PC-9 (cell line): ENCODE results near the gene VSX1. TPM values are rescaled to one million over a fixed set of nuclear protein-coding genes. Genes with fewer than 3 reads are reported as not detected.

Experiments
- BruUV-seq: library from RNA; stranded (reverse); fragments of 400-500 nt; replicated peaks from 2 replicates; lab custom pipeline; 2021; lab: Mats Ljungman, UMichigan
- CTCF ChIA-PET: fragments of 300-600 bp; sonication (Branson Sonifier 250); formaldehyde crosslinking; loops from one replicate; lab custom pipeline; 2022; ENCODE audit warnings: antibody characterized with exemption; lab: Charles Lee
- POLR2A ChIA-PET: fragments of 300-600 bp; sonication (Branson Sonifier 250); formaldehyde crosslinking; loops from one replicate; lab custom pipeline; 2022; ENCODE audit warnings: antibody characterized with exemption; ENCODE audit not compliant: unreplicated experiment; lab: Charles Lee
- DNase-seq, 2 experiments: peaks; one replicate each; pipeline versions ENCODE4 v3.0.0 to v3.0.0-alpha.2; 2015 to 2022; ENCODE audit warnings: mixed read lengths in 1 of 2
- H2AFZ ChIP-seq: fragments of 200-600 bp; sonication (generic); 2 replicates; pipeline ENCODE4 v1.8.1; 2017; ENCODE audit warnings: antibody characterized with exemption
- H3F3A ChIP-seq: fragments of 200-600 bp; sonication (generic); 2 replicates; pipeline ENCODE4 v1.8.1; 2017; ENCODE audit warnings: antibody characterized with exemption, mild to moderate bottlenecking, low read depth; ENCODE audit not compliant: insufficient read depth
- H3K27ac ChIP-seq: fragments of 200-600 bp; sonication (generic); 2 replicates; pipeline ENCODE4 v1.6.1; 2016; ENCODE audit warnings: mixed run types
- H3K27me3 ChIP-seq: fragments of 200-600 bp; sonication (generic); 2 replicates; pipeline ENCODE4 v1.6.1; 2016; ENCODE audit warnings: low read depth, mixed run types; ENCODE audit not compliant: insufficient read depth
- H3K36me3 ChIP-seq: fragments of 200-600 bp; sonication (generic); 2 replicates; pipeline ENCODE4 v1.6.1; 2016; ENCODE audit warnings: low read depth, mixed run types
- H3K4me1 ChIP-seq: fragments of 200-600 bp; sonication (generic); replicated peaks from 2 replicates; pipeline ENCODE4 v1.6.1; 2016; ENCODE audit warnings: mixed run types; ENCODE audit not compliant: insufficient read depth
- H3K4me2 ChIP-seq: fragments of 200-600 bp; sonication (generic); 2 replicates; pipeline ENCODE4 v1.6.1; 2017; ENCODE audit warnings: mixed run types
- H3K4me3 ChIP-seq: fragments of 200-600 bp; sonication (generic); 2 replicates; pipeline ENCODE4 v1.6.1; 2016; ENCODE audit warnings: mixed run types
- H3K79me2 ChIP-seq: fragments of 200-600 bp; sonication (generic); 2 replicates; pipeline ENCODE4 v1.6.1; 2017; ENCODE audit warnings: low read depth, mixed run types
- H3K9me2 ChIP-seq: fragments of 200-600 bp; sonication (generic); 2 replicates; pipeline ENCODE4 v1.8.1; 2017; ENCODE audit warnings: mild to moderate bottlenecking; ENCODE audit not compliant: insufficient read depth
- H3K9me3 ChIP-seq: fragments of 200-600 bp; sonication (generic); 2 replicates; pipeline ENCODE4 v1.8.1; 2016; ENCODE audit warnings: low read depth; ENCODE audit not compliant: insufficient read depth
- H4K20me1 ChIP-seq: fragments of 200-600 bp; sonication (generic); 2 replicates; pipeline ENCODE4 v1.8.1; 2017; ENCODE audit not compliant: insufficient read depth
- CTCF ChIP-seq: fragments of 200-600 bp; sonication (generic); conservative IDR thresholded peaks from 2 replicates; pipeline ENCODE4 v1.6.1; 2017; ENCODE audit warnings: mixed run types, antibody characterized with exemption, mild to moderate bottlenecking, moderate library complexity
- EZH2 ChIP-seq: fragments of 200-600 bp; sonication (generic); IDR thresholded peaks from 2 replicates; pipeline ENCODE4 v1.8.0; 2017; ENCODE audit warnings: antibody characterized with exemption, low read depth
- intact Hi-C: fragments of 100-400 bp; cut with micrococcal nuclease; formaldehyde crosslinking; loops from one replicate; pipeline ENCODE4 v1.10.0; 2022; ENCODE audit not compliant: unreplicated experiment
- total RNA-seq: library from RNA; stranded (reverse); gene quantifications from 2 replicates; pipeline ENCODE4 v1.2.3, GENCODE V29; 2021

VSX1 gene
- total RNA-seq, 1 experiment from 2014 or later = 1.5 TPM

DNA sequence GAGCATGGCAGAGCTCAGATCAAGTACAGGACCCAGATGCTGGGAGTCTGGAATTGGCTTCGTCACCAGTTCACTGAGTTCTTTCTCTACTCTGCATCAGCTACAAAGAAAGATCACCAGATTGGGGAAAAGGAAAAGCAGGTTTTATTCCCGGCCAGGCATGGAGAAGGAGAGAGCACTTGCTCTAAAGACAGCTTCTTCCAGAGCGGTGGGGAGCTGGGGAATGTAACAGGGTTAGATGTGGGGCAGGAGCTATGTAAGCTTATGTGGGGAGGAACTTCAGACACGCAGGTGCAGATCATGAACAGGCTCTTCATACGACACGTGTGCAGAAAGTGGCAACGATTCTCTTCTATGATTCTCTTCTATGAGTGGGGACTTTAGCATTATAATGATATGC is 19.1 kb downstream of the VSX1 start:
- Histone ChIP-seq H3K4me3 (no peak overlapping the region), H2AFZ (no peak overlapping the region), H3K36me3 (no peaks in the 10 kb centered on the region), H3K9me2 (no peaks in the 10 kb centered on the region), H3K79me2 (no peaks in the 10 kb centered on the region), H3K27me3 (no peaks in the 10 kb centered on the region), H3F3A (peaks cover 22% of the 10 kb centered on the region; the same call in 1 of the 2 replicates), H3K4me1 (peaks cover 45% of the 10 kb centered on the region), H4K20me1 (no peaks in the 10 kb centered on the region), H3K4me2 (no peak overlapping the region), H3K27ac (no peak overlapping the region), H3K9me3 (no peaks in the 10 kb centered on the region)
- TF ChIP-seq EZH2 = no peak
- TF ChIP-seq CTCF = no peak
- intact Hi-C loops = no loop called here
- POLR2A ChIA-PET = no interaction called here
- CTCF ChIA-PET = interaction anchor here (0.6 to 0.9 kb wide), 2 partner anchors 43 to 63 kb away, joined by 3 read pairs; no protein-coding TSS in a partner anchor
- no TSS peak for BruUV-seq
- peak in 1 of 2 experiments; percentile 26 for DNase-seq

DNA sequence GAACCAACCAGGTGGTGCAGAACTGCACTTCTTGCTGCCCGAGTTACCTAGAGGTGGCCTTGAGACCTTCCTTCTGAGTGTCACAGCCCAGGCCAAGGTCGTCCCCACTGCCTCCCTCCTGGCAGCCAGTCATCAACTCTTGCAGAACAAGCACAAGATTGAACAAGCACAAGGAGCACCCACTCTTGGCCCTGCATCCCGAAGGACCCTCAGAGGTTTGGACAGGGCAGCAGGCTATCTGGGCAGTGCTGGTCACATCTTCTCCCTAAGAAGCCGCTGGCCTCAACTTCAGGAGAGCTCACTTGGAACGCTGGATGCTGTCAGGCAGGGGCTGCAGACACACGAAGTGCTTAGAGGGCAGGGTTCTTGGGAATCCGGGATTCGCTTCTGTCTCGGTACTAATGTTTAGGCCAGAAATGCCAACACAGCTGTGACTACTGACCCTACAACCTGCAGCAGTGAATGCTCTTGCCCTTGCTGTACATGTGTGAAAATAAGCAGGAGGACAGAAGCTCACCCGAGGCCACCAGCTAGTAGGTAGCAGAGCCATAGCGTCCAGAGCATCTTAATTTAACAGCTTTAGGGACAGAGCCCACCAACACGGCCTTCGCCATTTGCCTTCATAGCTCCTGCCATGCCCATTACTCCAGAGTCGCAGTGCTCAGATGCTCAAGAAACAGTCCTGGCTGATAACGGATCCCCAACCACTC is 20.0 kb downstream of the VSX1 start:
- H3K9me2 ChIP-seq = no peaks in the 10 kb centered on the region

More for the DNA sequence above, 20.0 kb downstream of the VSX1 start:
- BruUV-seq = no TSS peak
- peaks cover 45% of the 10 kb centered on the region for H3K4me1 ChIP-seq
- no peaks in the 10 kb centered on the region for H3K36me3 ChIP-seq
- H3K9me3 ChIP-seq = no peaks in the 10 kb centered on the region
- CTCF ChIA-PET = interaction anchor here (0.9 kb wide), 1 partner anchor 62 kb away, joined by 3 read pairs; no protein-coding TSS in a partner anchor
- H2AFZ ChIP-seq = no peak overlapping the region
- peak in 1 of 2 experiments; percentile 9 for DNase-seq
- TF ChIP-seq CTCF (no peak), EZH2 (no peak)
- no peaks in the 10 kb centered on the region for H3K79me2 ChIP-seq
- no peak overlapping the region for H3K4me3 ChIP-seq
- H3K27ac ChIP-seq = no peak overlapping the region
- POLR2A ChIA-PET = no interaction called here
- H3K27me3 ChIP-seq = no peaks in the 10 kb centered on the region
- intact Hi-C loops = no loop called here
- no peak overlapping the region for H3K4me2 ChIP-seq
- no peaks in the 10 kb centered on the region for H4K20me1 ChIP-seq
- peaks cover 17% of the 10 kb centered on the region; the same call in 1 of the 2 replicates for H3F3A ChIP-seq
